Neural crest cell (in vitro differentiated cells): Measurements from ENCODE around the gene KCP. TPM values are rescaled to one million over a fixed set of nuclear protein-coding genes. Genes with fewer than 3 reads are reported as not detected.

Source experiments
- DNase-seq: peaks from one replicate; pipeline ENCODE4 v3.0.0; 2021; ENCODE audit warnings: low read depth, mixed read lengths, low spot score
- H3K27ac Mint-ChIP-seq: one replicate; pipeline ENCODE4 v1.8.0; 2021; ENCODE audit warnings: mild to moderate bottlenecking, mixed read lengths; ENCODE audit not compliant: unreplicated experiment
- H3K27me3 Mint-ChIP-seq: 2 replicates; pipeline ENCODE4 v1.8.0; 2021; ENCODE audit warnings: low read depth, mild to moderate bottlenecking, mixed read lengths
- H3K36me3 Mint-ChIP-seq: 2 replicates; pipeline ENCODE4 v1.8.0; 2021; ENCODE audit warnings: low read depth, mild to moderate bottlenecking, mixed read lengths
- H3K4me1 Mint-ChIP-seq: 2 replicates; pipeline ENCODE4 v1.8.0; 2021; ENCODE audit warnings: mixed read lengths
- H3K4me3 Mint-ChIP-seq: one replicate; pipeline ENCODE4 v1.8.0; 2021; ENCODE audit warnings: mild to moderate bottlenecking, mixed read lengths
- H3K9me3 Mint-ChIP-seq: 2 replicates; pipeline ENCODE4 v1.8.0; 2021; ENCODE audit warnings: mixed read lengths
- total RNA-seq: library from RNA; stranded (reverse); gene quantifications from 2 replicates; pipeline ENCODE4 v1.2.1, GENCODE V29; 2021
- TF ChIP-seq, protein P1 (sequence below): fragments of 200-600 bp; sonication (generic); conservative IDR thresholded peaks from 2 replicates; pipeline ENCODE4 v1.5.0; 2021; ENCODE audit warnings: antibody characterized with exemption, mild to moderate bottlenecking

The KCP gene
- total RNA-seq, 1 donor from 2014 or later = 2.9 TPM

DNA sequence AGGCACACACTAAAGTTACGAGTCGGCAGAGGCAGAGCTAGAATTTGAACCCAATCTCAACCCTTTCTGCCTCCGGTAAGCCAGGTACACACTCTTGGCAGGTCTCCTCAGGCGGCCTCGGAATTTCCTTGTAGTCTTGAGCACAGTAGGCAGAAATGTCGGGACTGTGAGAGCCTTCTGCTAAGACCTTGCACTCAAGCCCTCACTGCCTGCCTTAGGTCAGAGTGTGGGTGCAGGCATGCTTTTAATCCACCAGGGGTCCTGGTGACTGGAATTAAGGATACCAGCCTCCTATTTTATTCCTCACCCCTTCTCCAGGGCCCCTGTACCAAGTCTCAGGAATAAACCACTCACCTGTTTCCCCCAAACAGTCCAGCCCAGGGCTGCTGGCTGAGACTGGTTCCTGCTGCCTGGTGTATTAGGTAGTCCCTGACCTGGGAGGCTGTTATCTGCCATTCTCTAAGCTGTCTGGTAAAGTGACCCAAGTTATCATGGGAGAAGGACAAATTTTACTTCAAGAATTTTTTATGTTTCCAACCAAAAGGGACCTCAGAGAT, 47.0 kb downstream of the KCP start:
- H3K4me1 Mint-ChIP-seq = peaks cover 21% of the 10 kb centered on the region
- TF ChIP-seq, protein P1, sequence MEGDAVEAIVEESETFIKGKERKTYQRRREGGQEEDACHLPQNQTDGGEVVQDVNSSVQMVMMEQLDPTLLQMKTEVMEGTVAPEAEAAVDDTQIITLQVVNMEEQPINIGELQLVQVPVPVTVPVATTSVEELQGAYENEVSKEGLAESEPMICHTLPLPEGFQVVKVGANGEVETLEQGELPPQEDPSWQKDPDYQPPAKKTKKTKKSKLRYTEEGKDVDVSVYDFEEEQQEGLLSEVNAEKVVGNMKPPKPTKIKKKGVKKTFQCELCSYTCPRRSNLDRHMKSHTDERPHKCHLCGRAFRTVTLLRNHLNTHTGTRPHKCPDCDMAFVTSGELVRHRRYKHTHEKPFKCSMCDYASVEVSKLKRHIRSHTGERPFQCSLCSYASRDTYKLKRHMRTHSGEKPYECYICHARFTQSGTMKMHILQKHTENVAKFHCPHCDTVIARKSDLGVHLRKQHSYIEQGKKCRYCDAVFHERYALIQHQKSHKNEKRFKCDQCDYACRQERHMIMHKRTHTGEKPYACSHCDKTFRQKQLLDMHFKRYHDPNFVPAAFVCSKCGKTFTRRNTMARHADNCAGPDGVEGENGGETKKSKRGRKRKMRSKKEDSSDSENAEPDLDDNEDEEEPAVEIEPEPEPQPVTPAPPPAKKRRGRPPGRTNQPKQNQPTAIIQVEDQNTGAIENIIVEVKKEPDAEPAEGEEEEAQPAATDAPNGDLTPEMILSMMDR = peak; percentile 70
- DNase-seq = peak; percentile 54
- no peak overlapping the region for H3K27ac Mint-ChIP-seq
- H3K9me3 Mint-ChIP-seq = no peaks in the 10 kb centered on the region
- H3K27me3 Mint-ChIP-seq = peaks cover 16% of the 10 kb centered on the region
- peaks cover 4% of the 10 kb centered on the region for H3K36me3 Mint-ChIP-seq
- peak overlapping the region; percentile 94 for H3K4me3 Mint-ChIP-seq

DNA sequence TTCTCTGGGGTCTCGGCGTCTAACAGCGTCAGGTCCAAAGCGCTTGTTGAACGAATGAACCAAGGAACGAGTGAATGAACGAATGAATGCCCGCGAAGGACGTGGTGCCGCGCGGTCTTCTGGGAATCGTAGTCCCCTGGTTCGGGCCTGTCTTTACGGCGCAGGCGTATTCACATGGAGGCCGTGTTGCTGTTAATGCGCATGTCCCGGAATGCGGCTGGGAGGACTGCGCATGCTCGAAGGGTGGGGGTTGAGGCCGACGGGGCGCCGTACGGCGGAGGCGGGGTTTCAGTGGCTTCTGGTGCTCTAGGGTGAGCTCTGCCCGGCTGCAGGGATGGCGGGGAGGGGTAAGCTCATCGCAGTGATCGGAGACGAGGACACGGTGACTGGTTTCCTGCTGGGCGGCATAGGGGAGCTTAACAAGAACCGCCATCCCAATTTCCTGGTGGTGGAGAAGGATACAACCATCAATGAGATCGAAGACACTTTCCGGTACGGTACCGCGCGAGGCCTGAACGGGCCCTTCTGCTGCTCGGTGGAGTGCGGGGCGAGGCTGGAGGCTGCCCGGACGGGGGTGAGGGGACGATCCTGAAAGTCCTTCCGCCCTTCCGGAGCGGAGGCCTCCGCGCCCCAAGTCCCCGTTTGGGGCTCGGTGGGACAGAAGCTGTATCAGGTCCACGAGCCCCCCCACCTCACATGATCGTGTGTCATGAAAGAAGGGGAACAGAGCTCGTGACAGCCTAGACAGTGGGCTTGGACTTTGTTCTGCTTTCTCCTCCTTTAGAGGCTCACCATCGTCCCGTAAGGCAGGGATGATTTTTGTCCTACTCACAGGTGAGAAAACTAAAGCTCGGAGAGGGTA, 47.7 kb downstream of the KCP start, which contains the start of gene ATP6V1F:
Gene ATP6V1F (plus strand): TSS at position 286 of the 862 bp plus-strand sequence. CDS start 49 bp downstream, at position 335.
- DNase-seq = peak; percentile 100
- Mint-ChIP-seq H3K9me3 (no peaks in the 10 kb centered on the region), H3K4me1 (peaks cover 19% of the 10 kb centered on the region), H3K36me3 (peaks cover 3% of the 10 kb centered on the region), H3K27me3 (peaks cover 9% of the 10 kb centered on the region), H3K4me3 (peak within 1 kb of the TSS; percentile 94), H3K27ac (peak within 1 kb of the TSS; percentile 95)
- TF ChIP-seq, protein P1 = no peak

DNA sequence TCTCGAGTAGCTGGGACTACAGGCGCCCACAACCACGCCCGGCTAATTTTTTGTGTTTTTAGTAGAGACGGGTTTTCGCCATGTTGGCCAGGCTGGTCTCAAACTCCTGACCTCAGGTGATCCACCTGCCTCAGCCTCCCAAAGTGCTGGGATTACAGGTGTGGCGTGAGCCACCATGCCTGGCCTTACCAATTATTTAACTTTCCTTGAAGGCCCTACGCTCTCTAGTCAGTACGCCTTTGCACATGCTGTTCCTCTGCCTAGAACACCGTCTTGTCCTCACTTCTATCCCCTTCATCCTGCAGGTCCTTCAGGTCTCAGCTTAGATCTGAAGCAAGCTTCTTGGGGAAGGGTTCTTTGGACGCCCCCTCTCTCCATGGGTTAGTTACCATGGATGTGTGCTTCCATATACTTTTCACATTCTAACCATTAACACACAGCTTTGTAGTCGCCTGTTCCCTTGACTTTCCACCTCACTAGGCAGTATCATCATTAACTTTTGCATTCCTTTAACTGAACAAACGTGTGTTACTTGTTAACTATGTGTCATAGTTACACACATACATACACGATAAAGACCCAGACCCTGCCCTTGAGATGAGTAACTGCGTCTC, 48.4 kb downstream of the KCP start:
- H3K9me3 Mint-ChIP-seq = no peaks in the 10 kb centered on the region
- H3K4me3 Mint-ChIP-seq = peak overlapping the region; percentile 94
- no peak for DNase-seq
- peaks cover 19% of the 10 kb centered on the region for H3K4me1 Mint-ChIP-seq
- peaks cover 2% of the 10 kb centered on the region for H3K36me3 Mint-ChIP-seq
- TF ChIP-seq, protein P1 = no peak
- H3K27me3 Mint-ChIP-seq = peaks cover 4% of the 10 kb centered on the region
- H3K27ac Mint-ChIP-seq = no peak overlapping the region

DNA sequence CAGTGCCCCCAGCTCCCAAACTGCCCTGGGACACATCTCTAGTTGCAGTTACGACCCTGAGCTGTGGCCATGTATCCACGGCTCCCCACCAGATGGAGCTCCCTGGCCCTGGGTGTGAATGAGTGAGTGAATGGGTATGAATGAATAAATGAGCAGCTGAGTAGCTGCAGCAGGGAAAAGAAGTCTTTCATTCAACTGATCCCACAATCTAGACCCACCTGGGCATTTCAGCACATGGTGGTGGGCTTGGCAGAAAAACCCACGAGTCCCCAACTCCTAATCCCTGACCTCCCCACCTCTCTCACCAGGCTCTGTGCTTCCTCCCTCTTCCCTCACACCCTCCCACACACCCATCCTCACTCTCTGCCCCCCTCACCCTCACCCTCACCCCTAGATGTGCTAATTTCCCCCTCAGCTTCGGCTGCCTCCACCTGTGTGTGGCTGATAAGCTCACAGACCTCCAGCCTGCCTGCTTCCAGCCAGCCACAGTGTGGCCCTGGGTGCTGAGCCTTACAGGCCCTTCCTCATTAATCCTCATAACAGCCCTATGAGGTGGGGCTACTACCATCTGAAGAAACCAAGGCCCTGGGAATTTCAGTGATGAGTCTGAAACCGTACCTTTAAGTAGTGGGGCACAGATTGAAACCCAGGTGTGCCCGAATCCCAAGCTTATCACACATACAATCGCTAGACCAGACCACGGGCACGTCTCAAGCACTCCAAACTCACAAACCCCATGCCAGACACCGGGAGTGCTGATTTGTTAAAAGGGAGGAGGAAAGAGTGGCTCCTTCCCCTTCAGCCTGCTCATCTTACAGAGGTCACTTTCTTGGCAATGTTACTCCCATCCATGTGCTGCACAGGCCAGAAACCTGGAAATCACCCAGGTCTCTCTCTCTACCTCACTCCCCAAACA, 50.1 kb downstream of the KCP start:
- TF ChIP-seq, protein P1 = no peak
- no peaks in the 10 kb centered on the region for H3K9me3 Mint-ChIP-seq
- H3K36me3 Mint-ChIP-seq = peaks cover 2% of the 10 kb centered on the region
- H3K27me3 Mint-ChIP-seq = no peaks in the 10 kb centered on the region
- H3K4me1 Mint-ChIP-seq = peaks cover 19% of the 10 kb centered on the region
- DNase-seq = no peak
- no peak overlapping the region for H3K27ac Mint-ChIP-seq
- H3K4me3 Mint-ChIP-seq = peak overlapping the region; percentile 5
